ENCODE data around the gene FAM180A. TPM values are rescaled to one million over a fixed set of nuclear protein-coding genes. Genes with fewer than 3 reads are reported as not detected.
"Not testable (repeated sequence)": the region's sequence is repeated elsewhere in the genome, so short reads cannot be mapped to it uniquely, and the experiment has no call there.

The FAM180A gene
- not detected in 2 replicates for total RNA-seq (2014; rRNA removed; shearing (Covaris generic))

GRCh38 chr7:135748770-135749169 is at the start of gene FAM180A:
Gene FAM180A, minus strand, starts transcription at chr7:135748813. Its CDS starts 233 bp downstream, at chr7:135748580.
- no peak for DNase-seq (ENCODE audit: low spot score)

GRCh38 chr7:135798095-135798494 is 49.5 kb upstream of the FAM180A start:
- DNase-seq (ENCODE audit: low spot score), result no peak

GRCh38 chr7:135795846-135796570 is 47.4 kb upstream of the FAM180A start:
- DNase-seq (ENCODE audit: low spot score), result no peak

DNA sequence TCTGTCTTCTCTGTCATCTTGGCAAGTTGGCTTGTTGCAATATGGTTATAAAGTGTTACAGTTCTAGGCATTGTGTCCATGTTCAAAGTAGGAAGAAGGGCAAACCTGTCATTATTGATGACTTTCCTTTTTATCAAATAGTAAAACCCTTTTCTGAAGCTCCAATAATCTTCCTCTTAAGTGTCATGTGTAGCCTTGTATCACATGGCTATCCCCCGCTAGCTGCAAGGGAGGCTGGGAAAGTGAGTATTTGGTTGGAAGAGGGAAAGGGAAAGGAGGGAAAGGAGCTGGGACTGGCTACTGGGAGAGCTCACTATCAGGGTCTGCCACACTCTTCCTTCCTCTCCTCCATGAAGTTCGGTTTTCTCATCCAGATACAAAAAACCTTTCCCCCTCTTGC is 45.2 kb upstream of the FAM180A start:
- DNase-seq (ENCODE audit: low spot score), result no peak

- no peak for DNase-seq (ENCODE audit: low spot score)
These were observed 44.3 kb upstream of the FAM180A start for GRCh38 chr7:135792866-135793265.

DNA sequence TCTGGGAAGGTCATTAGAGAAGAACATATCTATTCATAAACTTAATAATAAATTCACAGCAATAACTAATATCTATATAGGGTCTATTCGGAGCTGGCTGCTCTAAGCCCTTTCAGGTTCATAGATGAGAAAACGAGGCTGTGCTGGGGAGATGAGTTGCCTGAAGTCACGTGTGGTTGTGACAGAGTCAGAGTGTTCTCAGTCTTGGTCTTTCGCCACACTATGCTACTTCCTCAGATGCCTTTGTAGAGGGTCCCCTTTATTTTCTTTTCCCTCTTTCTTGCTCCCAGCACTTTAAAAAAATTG is 43.7 kb upstream of the FAM180A start:
- DNase-seq (ENCODE audit: low spot score), result no peak

GRCh38 chr7:135791543-135792362 is 43.1 kb upstream of the FAM180A start:
- DNase-seq (ENCODE audit: low spot score), result no peak

GRCh38 chr7:135790371-135790977 is 41.9 kb upstream of the FAM180A start:
- DNase-seq (ENCODE audit: low spot score), result no peak

DNA sequence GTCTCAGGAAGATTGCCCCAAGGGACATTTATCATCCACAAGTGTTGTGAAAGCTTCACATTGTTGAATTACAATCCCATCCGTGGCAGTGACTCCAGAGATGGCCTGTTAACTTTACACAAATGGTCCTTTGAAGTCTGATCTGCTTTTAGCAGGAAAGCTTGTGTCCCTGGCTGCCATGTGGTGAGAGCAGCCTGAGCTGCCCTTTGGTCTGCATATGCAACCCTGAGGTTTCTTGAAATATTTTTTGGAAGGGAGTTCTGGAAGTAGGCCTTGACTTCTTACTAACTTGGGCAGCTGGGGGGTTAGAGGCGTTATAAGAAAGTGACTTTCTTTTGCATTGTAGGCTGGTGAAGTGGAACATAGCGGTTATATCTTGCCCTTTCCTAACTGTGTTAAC is 41.3 kb upstream of the FAM180A start:
- DNase-seq (ENCODE audit: low spot score), result no peak

DNA sequence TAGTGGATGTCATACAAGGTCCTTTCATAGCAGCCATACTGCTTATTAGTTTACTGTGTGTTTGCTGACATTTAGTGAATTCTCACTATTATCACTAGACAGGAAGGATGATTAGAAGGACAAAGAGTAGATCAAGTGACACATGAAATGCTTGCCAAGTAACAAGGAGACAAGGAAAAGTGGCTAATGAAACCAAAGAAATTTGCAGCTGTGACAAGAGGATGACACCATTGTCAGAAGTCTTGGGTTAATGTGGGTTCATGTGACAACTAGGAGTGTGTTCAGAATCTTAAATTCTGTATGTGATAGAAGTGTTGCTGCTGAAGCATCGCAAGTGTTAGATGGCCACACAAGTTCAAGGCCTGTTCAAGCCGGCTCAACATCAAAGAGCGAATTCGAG is 40.8 kb upstream of the FAM180A start:
- DNase-seq (ENCODE audit: low spot score), result no peak

DNA sequence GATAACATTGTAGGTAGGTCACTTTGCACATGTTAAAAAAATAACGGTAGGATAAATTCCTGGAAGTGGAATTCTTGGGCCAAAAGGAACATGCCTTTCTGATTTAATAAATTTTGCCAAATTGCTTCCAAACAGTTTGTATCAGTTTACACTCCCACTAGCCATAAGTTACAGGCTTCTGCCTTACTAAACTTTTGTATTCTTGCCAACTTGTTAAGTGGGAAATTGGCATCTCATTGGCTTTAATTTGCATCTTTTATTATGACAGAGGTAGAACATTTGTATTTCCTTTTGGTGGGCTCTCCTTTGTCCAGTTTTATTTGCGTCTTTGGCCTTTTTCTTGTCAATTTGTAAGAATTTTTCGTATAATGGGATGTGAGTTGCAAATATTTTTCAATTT is 38.3 kb upstream of the FAM180A start:
- DNase-seq (ENCODE audit: low spot score), result no peak

- DNase-seq (ENCODE audit: low spot score), result no peak
These were observed 36.5 kb upstream of the FAM180A start for GRCh38 chr7:135785065-135785464.

- no peak for DNase-seq (ENCODE audit: low spot score)
These were observed 35.4 kb upstream of the FAM180A start for GRCh38 chr7:135784013-135784412.

- no peak for DNase-seq (ENCODE audit: low spot score)
These were observed 34.2 kb upstream of the FAM180A start for GRCh38 chr7:135782801-135783200.

- no peak for DNase-seq (ENCODE audit: low spot score)
These were observed 33.8 kb upstream of the FAM180A start for GRCh38 chr7:135782377-135782776.

DNA sequence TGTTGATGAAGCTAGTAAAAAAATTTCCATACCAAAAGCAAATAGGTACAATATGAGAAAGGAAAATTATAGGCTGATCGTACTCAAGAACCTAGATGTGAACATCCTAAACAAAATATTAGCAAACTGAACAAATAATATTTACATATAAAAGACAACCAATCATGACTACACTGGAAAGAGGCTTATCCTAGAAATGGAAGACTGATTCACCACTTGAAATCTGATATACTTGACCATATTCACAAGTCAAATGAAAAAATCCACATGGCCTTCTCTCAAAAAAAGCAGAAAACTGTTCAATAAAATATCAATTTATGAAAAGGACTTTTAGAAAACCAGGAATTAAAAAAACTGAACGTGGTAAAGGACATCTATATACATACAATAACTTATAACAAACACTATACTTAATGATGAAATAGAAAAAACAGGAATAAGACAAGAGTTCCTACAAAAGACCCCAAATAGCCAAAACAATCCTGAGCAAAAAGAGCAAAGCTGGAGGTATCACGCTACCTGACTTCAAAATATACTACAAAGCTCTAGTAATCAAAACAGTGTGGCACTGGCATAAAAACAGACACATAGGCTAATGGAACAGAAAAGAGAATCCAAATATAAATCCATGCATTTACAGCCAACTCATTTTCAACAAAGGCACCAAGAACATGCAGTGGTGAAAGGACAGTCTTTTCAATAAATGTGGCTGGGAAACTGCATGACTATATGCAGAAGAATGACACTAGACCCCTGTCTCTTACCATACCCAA is 29.2 kb upstream of the FAM180A start:
- DNase-seq (ENCODE audit: low spot score), result no peak

DNA sequence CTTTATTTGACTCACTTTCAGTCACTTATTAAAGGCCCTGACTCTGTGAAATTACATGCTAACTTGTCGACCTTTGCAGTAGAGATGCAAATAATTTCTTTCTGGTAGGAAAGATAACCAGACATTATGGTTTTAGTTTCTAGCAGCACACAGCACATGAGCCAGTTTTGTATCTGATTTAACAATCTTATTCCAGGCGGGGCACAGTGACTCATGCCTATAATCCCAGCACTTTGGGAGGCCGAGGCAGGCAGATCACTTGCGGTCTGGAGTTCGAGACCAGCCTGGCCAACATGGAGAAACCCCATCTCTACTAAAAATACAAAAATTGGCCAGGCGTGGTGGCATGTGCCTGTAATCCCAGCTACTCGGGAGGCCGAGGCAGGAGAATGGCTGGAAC is 27.3 kb upstream of the FAM180A start:
- not testable (repeated sequence) for DNase-seq (ENCODE audit: low spot score)

GRCh38 chr7:135775230-135775629 is 26.6 kb upstream of the FAM180A start:
- no peak for DNase-seq (ENCODE audit: low spot score)

DNA sequence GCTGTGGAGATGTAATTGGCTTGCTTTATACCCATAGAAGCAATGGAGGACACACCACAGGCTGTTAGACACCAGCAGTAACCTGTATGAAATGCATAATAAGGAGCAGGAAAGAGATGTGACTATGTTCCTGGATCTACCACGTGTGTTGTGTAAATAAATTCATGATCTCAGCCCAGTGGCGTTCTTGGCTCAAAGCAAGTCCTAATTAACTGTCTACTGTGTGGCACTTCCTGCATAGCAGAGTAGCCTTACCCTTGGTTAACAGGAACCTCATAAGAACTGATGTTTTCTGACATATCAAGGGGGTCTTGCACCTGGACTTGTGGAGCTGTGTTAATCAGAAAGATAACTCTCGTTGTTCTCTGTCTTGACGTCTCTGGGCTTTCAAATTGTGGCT is 25.7 kb upstream of the FAM180A start:
- DNase-seq (ENCODE audit: low spot score), result peak; percentile 46

DNA sequence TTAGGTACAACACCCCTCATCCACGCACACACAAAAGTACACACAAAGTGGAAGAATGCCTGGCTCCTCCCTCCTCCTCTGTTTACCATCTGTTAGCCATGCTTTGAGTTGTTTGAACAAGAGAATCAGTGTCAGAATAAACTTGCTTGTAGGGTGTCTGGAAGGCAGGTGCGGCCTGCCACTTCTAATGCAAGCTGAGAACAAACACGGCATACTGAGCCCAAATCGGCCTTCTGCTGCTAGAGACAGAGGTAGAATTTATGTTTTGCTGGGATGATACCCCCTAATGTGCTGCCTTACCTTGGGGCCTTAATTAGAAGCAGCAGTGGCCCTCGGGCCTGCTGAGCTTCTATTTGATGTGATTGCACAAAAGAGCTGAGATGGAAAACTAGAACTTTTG is 24.9 kb upstream of the FAM180A start:
- DNase-seq (ENCODE audit: low spot score), result peak; percentile 31

DNA sequence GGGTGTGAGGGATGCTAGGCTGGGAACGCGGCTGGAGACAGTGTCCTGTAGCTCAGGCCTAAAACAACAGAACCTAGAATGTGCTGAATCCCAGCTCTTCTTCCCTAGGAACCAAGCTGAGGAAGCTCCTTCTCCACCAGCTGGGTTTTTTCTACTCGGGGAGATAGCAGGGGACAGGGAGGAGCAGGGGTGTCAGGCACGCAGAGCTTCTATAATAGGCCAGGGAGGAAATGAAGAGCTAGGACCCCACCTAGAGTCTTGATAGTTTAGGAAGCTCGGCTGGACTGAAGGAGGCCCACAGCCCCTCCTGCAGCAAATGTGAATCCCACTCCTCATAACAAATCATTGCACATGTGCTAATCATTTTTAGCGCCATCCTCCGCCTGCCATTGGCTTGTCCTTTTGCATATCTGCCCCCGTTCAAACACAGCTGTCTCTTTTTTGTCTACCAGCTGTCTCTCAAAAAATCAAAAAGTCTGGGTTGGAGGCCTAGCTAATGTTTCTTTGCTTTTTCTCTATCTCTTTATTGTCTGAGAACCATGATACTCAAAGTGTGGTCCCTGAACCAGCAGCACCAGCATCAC is 24.1 kb upstream of the FAM180A start:
- DNase-seq (ENCODE audit: low spot score), result no peak
